Prostate gland (tissue), 2 donors: Measurements from ENCODE around the gene MLPH.

Source experiments
- CTCF ChIP-seq, 4 experiments: fragments of 200-600 bp in 2 of 4; fragments of 450-650 bp in 2 of 4; sonication (generic) in 2 of 4; IDR thresholded peaks; 1 replicate in 3 of 4; 2 replicates in 1 of 4; pipeline ENCODE4 v1.5.1; 2016 to 2019; ENCODE audit warnings: antibody characterized with exemption in 4 of 4, mild to moderate bottlenecking in 2 of 4, moderate library complexity in 2 of 4
- POLR2A ChIP-seq: fragments of 450-650 bp; IDR thresholded peaks from one replicate; pipeline ENCODE4 v1.6.1; 2016; ENCODE audit warnings: antibody characterized with exemption, mild to moderate bottlenecking

GRCh38 chr2:237597196-237598145 lies 110.4 kb downstream of the MLPH start:
- TF ChIP-seq POLR2A (no peak), CTCF (IDR thresholded peaks at IDR 0.05) (no peak)
